CD14-positive monocyte (primary cell): ENCODE results near the gene CDH13. TPM values are rescaled to one million over a fixed set of nuclear protein-coding genes. Genes with fewer than 3 reads are reported as not detected.
A peak's percentile ranks its signal among the peaks of the same experiment; 100 is the strongest.

ENCODE experiments used
- DNase-seq, 3 donors: peaks; one replicate each; pipeline ENCODE4 v3.0.0-alpha.2; 2011 to 2022
- H2AFZ ChIP-seq: 2 replicates; pipeline ENCODE4 v1.6.0; 2012; ENCODE audit warnings: mild to moderate bottlenecking, low read depth, low read length, inconsistent platforms; ENCODE audit not compliant: insufficient read depth, poor library complexity, severe bottlenecking
- H3K27ac ChIP-seq, 2 donors: 1 replicate in 1 of 2; 2 replicates in 1 of 2; pipeline ENCODE4 v1.5.1; 2012 to 2013; ENCODE audit warnings: low read length in 2 of 2, control low read depth in 1 of 2, inconsistent platforms in 1 of 2, low read depth in 1 of 2, mild to moderate bottlenecking in 1 of 2
- H3K27me3 ChIP-seq, 2 donors: one replicate each; pipeline versions ENCODE4 v1.6.0 to v1.6.1; 2011 to 2013; ENCODE audit warnings: low read length in 2 of 2; ENCODE audit not compliant: control insufficient read depth in 2 of 2, insufficient read depth in 2 of 2
- H3K36me3 ChIP-seq, 2 donors: replicated peaks in 1 of 2; 1 replicate in 1 of 2; 2 replicates in 1 of 2; pipeline versions ENCODE4 v1.5.1 to v1.6.1; 2012 to 2013; ENCODE audit warnings: low read length in 2 of 2, control low read depth in 1 of 2, inconsistent platforms in 1 of 2, mild to moderate bottlenecking in 1 of 2; ENCODE audit not compliant: insufficient read depth in 2 of 2, control insufficient read depth in 1 of 2
- H3K4me1 ChIP-seq, 2 donors: 1 replicate in 1 of 2; 2 replicates in 1 of 2; pipeline versions ENCODE4 v1.5.1 to v1.6.1; 2012 to 2013; ENCODE audit warnings: low read length in 2 of 2, control low read depth in 1 of 2, inconsistent platforms in 1 of 2, mild to moderate bottlenecking in 1 of 2, moderate library complexity in 1 of 2; ENCODE audit not compliant: insufficient read depth in 2 of 2, control insufficient read depth in 1 of 2
- H3K4me2 ChIP-seq: replicated peaks from 2 replicates; pipeline ENCODE3; 2012; ENCODE audit warnings: low read length, moderate library complexity, mild to moderate bottlenecking; ENCODE audit not compliant: poor library complexity, severe bottlenecking; ENCODE audit errors: extremely low read depth
- H3K4me3 ChIP-seq, 3 experiments: fragments of 200-600 bp in 1 of 3; sonication (generic) in 1 of 3; replicated peaks in 1 of 3; 1 replicate in 2 of 3; 2 replicates in 1 of 3; pipeline ENCODE4 v1.5.1; 2011 to 2013; ENCODE audit warnings: low read length in 3 of 3, mild to moderate bottlenecking in 3 of 3, control low read depth in 2 of 3, low read depth in 2 of 3, inconsistent platforms in 1 of 3, moderate library complexity in 1 of 3
- H3K79me2 ChIP-seq: 2 replicates; pipeline ENCODE4 v1.6.0; 2012; ENCODE audit warnings: mild to moderate bottlenecking, control low read depth, inconsistent platforms, low read length, moderate library complexity; ENCODE audit not compliant: insufficient read depth
- H3K9ac ChIP-seq: 2 replicates; pipeline ENCODE4 v1.6.0; 2017; ENCODE audit warnings: low read length, mild to moderate bottlenecking; ENCODE audit not compliant: insufficient read depth, poor library complexity, severe bottlenecking
- H3K9me3 ChIP-seq, 2 donors: replicated peaks in 1 of 2; 1 replicate in 1 of 2; 2 replicates in 1 of 2; pipeline versions ENCODE4 v1.5.1 to v1.6.1; 2012 to 2013; ENCODE audit warnings: low read length in 2 of 2, control low read depth in 1 of 2; ENCODE audit not compliant: control insufficient read depth in 1 of 2, insufficient read depth in 1 of 2
- H4K20me1 ChIP-seq: 2 replicates; pipeline ENCODE4 v1.6.0; 2012; ENCODE audit warnings: mild to moderate bottlenecking, low read length, control low read depth, moderate library complexity; ENCODE audit not compliant: insufficient read depth
- H3K27ac Mint-ChIP-seq, 7 donors: one replicate each; pipeline ENCODE4 v1.8.0; 2020; ENCODE audit warnings: mild to moderate bottlenecking in 7 of 7, mixed read lengths in 7 of 7, moderate library complexity in 6 of 7, inconsistent platforms in 2 of 7
- H3K27me3 Mint-ChIP-seq, 3 donors: one replicate each; pipeline ENCODE4 v1.8.0; 2021 to 2022; ENCODE audit warnings: low read depth in 3 of 3, mild to moderate bottlenecking in 3 of 3, mixed read lengths in 3 of 3, moderate library complexity in 3 of 3, inconsistent platforms in 1 of 3
- H3K36me3 Mint-ChIP-seq, 2 donors: one replicate each; pipeline ENCODE4 v1.8.0; 2020; ENCODE audit warnings: mixed read lengths in 2 of 2, inconsistent platforms in 1 of 2, mild to moderate bottlenecking in 1 of 2
- H3K4me1 Mint-ChIP-seq: one replicate; pipeline ENCODE4 v1.8.0; 2020; ENCODE audit warnings: mild to moderate bottlenecking, mixed read lengths
- H3K4me3 Mint-ChIP-seq, 2 donors: one replicate each; pipeline ENCODE4 v1.8.0; 2020; ENCODE audit warnings: mild to moderate bottlenecking in 2 of 2, mixed read lengths in 2 of 2, moderate library complexity in 1 of 2
- H3K9me3 Mint-ChIP-seq, 7 donors: one replicate each; pipeline ENCODE4 v1.8.0; 2020 to 2022; ENCODE audit warnings: mixed read lengths in 7 of 7, mild to moderate bottlenecking in 6 of 7, moderate library complexity in 6 of 7, inconsistent platforms in 2 of 7
- CTCF ChIP-seq: fragments of 200-600 bp; IDR thresholded peaks from one replicate; pipeline ENCODE4 v1.8.0; 2022; ENCODE audit warnings: antibody characterized with exemption, mild to moderate bottlenecking
- WGBS: methylation state at CpG from one replicate; pipeline ENCODE4 v1.1.5; 2013; ENCODE audit warnings: missing lambda C conversion rate; ENCODE audit not compliant: insufficient coverage; 5-methylcytosine and 5-hydroxymethylcytosine counted together
- intact Hi-C, 2 donors: fragments of 100-400 bp; cut with micrococcal nuclease; formaldehyde crosslinking; loops; one replicate each; pipeline versions ENCODE4 v1.15.0 to v1.15.1; 2023
- polyA plus RNA-seq, 3 donors: library from polyadenylated mRNA; depleted of rRNA in 1 of 3; unstranded in 2 of 3; stranded (reverse) in 1 of 3; fragments of 300-500 nt in 2 of 3; fragments of >200 nt in 1 of 3; fragmentation: Illumina TruSeq in 2 of 3; gene quantifications; 1 replicate in 2 of 3; 2 replicates in 1 of 3; pipeline ENCODE4 v1.2.3, GENCODE V29; 2012 to 2021

The CDH13 gene
- polyA plus RNA-seq, 3 donors = 0.13 to 0.19 TPM; not detected in 1

GRCh38 chr16:83705856-83706255 is 1079.1 kb downstream of the CDH13 start:
- Mint-ChIP-seq H3K27ac (no peak overlapping the region), H3K4me1 (no peaks in the 10 kb centered on the region), H3K27me3 (peaks cover 2 to 10% (median 7%) of the 10 kb centered on the region in 3 donors), H3K36me3 (no peaks in the 10 kb centered on the region), H3K9me3 (peaks cover 0 to 7% (median 1%) of the 10 kb centered on the region in 7 donors), H3K4me3 (no peak overlapping the region)
- no peak overlapping the region for H3K27ac ChIP-seq
- no peak for TF ChIP-seq CTCF
- H3K9me3 ChIP-seq = no peaks in the 10 kb centered on the region
- 91% methylated on average over 2 of the region's 4 CpGs for WGBS
- no peaks in the 10 kb centered on the region for H3K4me1 ChIP-seq
- no peak overlapping the region for H3K9ac ChIP-seq
- H3K4me3 ChIP-seq = no peak overlapping the region
- H3K27me3 ChIP-seq = no peaks in the 10 kb centered on the region
- H2AFZ ChIP-seq = no peak overlapping the region
- intact Hi-C loops = no loop called here
- no peak for DNase-seq
- H3K4me2 ChIP-seq = no peak overlapping the region
- H3K79me2 ChIP-seq = no peaks in the 10 kb centered on the region
- no peaks in the 10 kb centered on the region for H4K20me1 ChIP-seq
- H3K36me3 ChIP-seq = no peaks in the 10 kb centered on the region

- peaks cover 2 to 10% (median 9%) of the 10 kb centered on the region in 3 donors for H3K27me3 Mint-ChIP-seq
- no peak for TF ChIP-seq CTCF
- no peaks in the 10 kb centered on the region for H4K20me1 ChIP-seq
- H3K27ac Mint-ChIP-seq = no peak overlapping the region
- intact Hi-C loops = no loop called here
- no peak overlapping the region for H3K4me2 ChIP-seq
- H3K9me3 Mint-ChIP-seq = peaks cover 0 to 7% (median 1%) of the 10 kb centered on the region in 7 donors
- no peaks in the 10 kb centered on the region for H3K4me1 ChIP-seq
- no peak overlapping the region for H3K9ac ChIP-seq
- H3K4me1 Mint-ChIP-seq = no peaks in the 10 kb centered on the region
- no peaks in the 10 kb centered on the region for H3K36me3 Mint-ChIP-seq
- H3K4me3 Mint-ChIP-seq = peak overlapping the region in 1 of 2 donors; percentile 8
- no peaks in the 10 kb centered on the region for H3K79me2 ChIP-seq
- H2AFZ ChIP-seq = no peak overlapping the region
- no peaks in the 10 kb centered on the region for H3K36me3 ChIP-seq
- no peak overlapping the region for H3K4me3 ChIP-seq
- no peaks in the 10 kb centered on the region for H3K9me3 ChIP-seq
- 100% methylated on average over 2 of the region's 4 CpGs for whole genome bisulfite sequencing
- H3K27me3 ChIP-seq = no peaks in the 10 kb centered on the region
- H3K27ac ChIP-seq = no peak overlapping the region
- DNase-seq = no peak
Measured at GRCh38 chr16:83706394-83706793, 1079.6 kb downstream of the CDH13 start.
